SK-N-SH treated with all-trans-retinoic acid at 6 μM for 48 hours (cell line): ENCODE data around the gene CTSH.
A peak's percentile ranks its signal among the peaks of the same experiment; 100 is the strongest.
"Not testable (repeated sequence)": the region's sequence is repeated elsewhere in the genome, so short reads cannot be mapped to it uniquely, and the experiment has no call there.

ENCODE experiments used
- ATAC-seq: fragments of 200-7000 bp; cut with Tn5 transposase; 3 replicates; pipeline ENCODE4 v1.9.1; 2020; ENCODE audit warnings: mild to moderate bottlenecking, moderate library complexity
- ARNTL ChIP-seq: fragments of 450-650 bp; formaldehyde crosslinking; IDR thresholded peaks from 2 replicates; pipeline ENCODE4 v1.5.0; 2020; ENCODE audit warnings: low read depth, mild to moderate bottlenecking, moderate library complexity, borderline replicate concordance
- BACH2 ChIP-seq: fragments of 250-450 bp; sonication (Bioruptor Pico); IDR thresholded peaks from 2 replicates; pipeline ENCODE4 v1.9.0; 2021; ENCODE audit warnings: mild to moderate bottlenecking, borderline replicate concordance
- CSDC2 ChIP-seq: fragments of 250-450 bp; sonication (Bioruptor Pico); IDR thresholded peaks from 2 replicates; pipeline ENCODE4 v1.5.0; 2020; ENCODE audit warnings: mild to moderate bottlenecking, moderate library complexity
- CSRNP3 ChIP-seq: fragments of 250-450 bp; sonication (Bioruptor Pico); IDR thresholded peaks from 2 replicates; pipeline ENCODE4 v1.5.1; 2021; ENCODE audit warnings: mild to moderate bottlenecking, moderate library complexity
- ESRRG ChIP-seq: fragments of 250-450 bp; sonication (Bioruptor Pico); IDR thresholded peaks from 2 replicates; pipeline ENCODE4 v1.6.1; 2021; ENCODE audit warnings: mild to moderate bottlenecking
- GLIS3 ChIP-seq: fragments of 250-450 bp; sonication (Bioruptor Pico); IDR thresholded peaks from 2 replicates; pipeline ENCODE4 v1.5.0; 2020; ENCODE audit warnings: mild to moderate bottlenecking, moderate library complexity
- ISL1 ChIP-seq: fragments of 250-450 bp; sonication (Bioruptor Pico); IDR thresholded peaks from 2 replicates; pipeline ENCODE4 v2.1.2; 2022; ENCODE audit warnings: mild to moderate bottlenecking, moderate library complexity
- OSR1 ChIP-seq: fragments of 250-450 bp; sonication (Bioruptor Pico); IDR thresholded peaks from 2 replicates; pipeline ENCODE4 v1.8.0; 2022; ENCODE audit warnings: moderate library complexity, mild to moderate bottlenecking, inconsistent platforms
- POU6F1 ChIP-seq: fragments of 250-450 bp; sonication (Bioruptor Pico); IDR thresholded peaks from 2 replicates; pipeline ENCODE4 v1.8.0; 2021; ENCODE audit warnings: low read depth, mild to moderate bottlenecking, moderate library complexity, borderline replicate concordance
- PPARA ChIP-seq: fragments of 250-450 bp; sonication (Bioruptor Pico); IDR thresholded peaks from 2 replicates; pipeline ENCODE4 v1.5.0; 2020; ENCODE audit warnings: mild to moderate bottlenecking, borderline replicate concordance
- RARB ChIP-seq: fragments of 250-450 bp; sonication (Bioruptor Pico); IDR thresholded peaks from 2 replicates; pipeline ENCODE4 v1.8.0; 2021; ENCODE audit warnings: mild to moderate bottlenecking, moderate library complexity
- SNAI2 ChIP-seq: fragments of 250-450 bp; sonication (Bioruptor Pico); IDR thresholded peaks from 2 replicates; pipeline ENCODE4 v1.5.0; 2020; ENCODE audit warnings: mild to moderate bottlenecking, moderate library complexity
- TOX ChIP-seq: fragments of 250-450 bp; sonication (Bioruptor Pico); IDR thresholded peaks from 2 replicates; pipeline ENCODE4 v1.8.0; 2021; ENCODE audit warnings: mild to moderate bottlenecking, moderate library complexity, borderline replicate concordance
- TSHZ2 ChIP-seq: fragments of 250-450 bp; sonication (Bioruptor Pico); IDR thresholded peaks from 2 replicates; pipeline ENCODE4 v1.5.0; 2020; ENCODE audit warnings: mild to moderate bottlenecking, moderate library complexity
- ZC3H10 ChIP-seq: fragments of 250-450 bp; sonication (Bioruptor Pico); IDR thresholded peaks from 2 replicates; pipeline ENCODE4 v1.5.1; 2021; ENCODE audit warnings: mild to moderate bottlenecking, moderate library complexity
- ZFP3 ChIP-seq: fragments of 250-450 bp; sonication (Bioruptor Pico); IDR thresholded peaks from 2 replicates; pipeline ENCODE4 v1.5.0; 2020; ENCODE audit warnings: mild to moderate bottlenecking, moderate library complexity
- ZFP30 ChIP-seq: fragments of 450-650 bp; formaldehyde crosslinking; IDR thresholded peaks from 2 replicates; pipeline ENCODE4 v1.5.0; 2022; ENCODE audit warnings: mild to moderate bottlenecking, moderate library complexity
- ZNF565 ChIP-seq: fragments of 450-650 bp; formaldehyde crosslinking; conservative IDR thresholded peaks from 2 replicates; pipeline ENCODE4 v1.5.0; 2020; ENCODE audit warnings: low read depth, mild to moderate bottlenecking, moderate library complexity
- ZNF70 ChIP-seq: fragments of 450-650 bp; formaldehyde crosslinking; IDR thresholded peaks from 2 replicates; pipeline ENCODE4 v1.5.0; 2020; ENCODE audit warnings: mild to moderate bottlenecking, moderate library complexity
- TF ChIP-seq, protein P1 (sequence below): fragments of 250-450 bp; sonication (Bioruptor Pico); IDR thresholded peaks from 2 replicates; pipeline ENCODE4 v1.8.0; 2020; ENCODE audit warnings: mild to moderate bottlenecking, moderate library complexity, borderline replicate concordance

Gene CTSH

GRCh38 chr15:78879517-78880241, 65.2 kb downstream of the CTSH start:
- no peak for TF ChIP-seq RARB
- no peak for TF ChIP-seq ZNF565 (CRISPR knock-in tag)
- TF ChIP-seq GLIS3, result no peak
- TF ChIP-seq TSHZ2 (CRISPR knock-in tag), result no peak
- TF ChIP-seq BACH2 (CRISPR knock-in tag), result no peak
- TF ChIP-seq POU6F1, result no peak
- no peak for TF ChIP-seq ARNTL (CRISPR knock-in tag)
- no peak for TF ChIP-seq ZFP30 (CRISPR knock-in tag)
- no peak for TF ChIP-seq ESRRG (CRISPR knock-in tag)
- TF ChIP-seq, protein P1, sequence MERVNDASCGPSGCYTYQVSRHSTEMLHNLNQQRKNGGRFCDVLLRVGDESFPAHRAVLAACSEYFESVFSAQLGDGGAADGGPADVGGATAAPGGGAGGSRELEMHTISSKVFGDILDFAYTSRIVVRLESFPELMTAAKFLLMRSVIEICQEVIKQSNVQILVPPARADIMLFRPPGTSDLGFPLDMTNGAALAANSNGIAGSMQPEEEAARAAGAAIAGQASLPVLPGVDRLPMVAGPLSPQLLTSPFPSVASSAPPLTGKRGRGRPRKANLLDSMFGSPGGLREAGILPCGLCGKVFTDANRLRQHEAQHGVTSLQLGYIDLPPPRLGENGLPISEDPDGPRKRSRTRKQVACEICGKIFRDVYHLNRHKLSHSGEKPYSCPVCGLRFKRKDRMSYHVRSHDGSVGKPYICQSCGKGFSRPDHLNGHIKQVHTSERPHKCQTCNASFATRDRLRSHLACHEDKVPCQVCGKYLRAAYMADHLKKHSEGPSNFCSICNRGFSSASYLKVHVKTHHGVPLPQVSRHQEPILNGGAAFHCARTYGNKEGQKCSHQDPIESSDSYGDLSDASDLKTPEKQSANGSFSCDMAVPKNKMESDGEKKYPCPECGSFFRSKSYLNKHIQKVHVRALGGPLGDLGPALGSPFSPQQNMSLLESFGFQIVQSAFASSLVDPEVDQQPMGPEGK, result no peak
- TF ChIP-seq ZFP3 (CRISPR knock-in tag), result no peak
- no peak for TF ChIP-seq SNAI2 (CRISPR knock-in tag)
- TF ChIP-seq CSDC2 (CRISPR knock-in tag), result no peak
- TF ChIP-seq ZNF70 (CRISPR knock-in tag), result no peak
- TF ChIP-seq ISL1 (CRISPR knock-in tag), result no peak
- TF ChIP-seq PPARA, result no peak
- no peak for TF ChIP-seq TOX (CRISPR knock-in tag)
- ATAC-seq, result peak; percentile 16; the same call in 2 of the 3 replicates

GRCh38 chr15:78878356-78878755, 66.5 kb downstream of the CTSH start:
- TF ChIP-seq CSRNP3, result no peak
- TF ChIP-seq, all 23 proteins: peak for 0
- ATAC-seq, result no peak

DNA sequence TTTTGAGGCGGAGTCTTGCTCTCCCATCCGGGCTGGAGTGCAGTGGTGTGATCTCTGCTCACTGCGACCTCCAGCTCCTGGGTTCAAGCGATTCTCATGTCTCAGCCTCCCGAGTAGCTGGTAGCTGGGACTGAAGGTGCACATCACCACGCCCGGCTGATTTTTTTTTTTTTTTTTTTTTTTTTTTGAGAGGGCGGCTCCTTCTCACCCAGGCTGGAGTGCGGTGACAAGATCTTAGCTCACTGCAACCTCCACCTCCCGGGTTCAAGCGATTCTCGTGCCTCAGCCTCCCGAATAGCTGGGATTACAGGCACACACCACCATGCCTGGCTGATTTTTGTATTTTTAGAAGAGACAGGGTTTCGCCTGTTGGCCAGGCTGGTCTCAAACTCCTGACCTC, 67.9 kb downstream of the CTSH start:
- ATAC-seq, result not testable (repeated sequence)

DNA sequence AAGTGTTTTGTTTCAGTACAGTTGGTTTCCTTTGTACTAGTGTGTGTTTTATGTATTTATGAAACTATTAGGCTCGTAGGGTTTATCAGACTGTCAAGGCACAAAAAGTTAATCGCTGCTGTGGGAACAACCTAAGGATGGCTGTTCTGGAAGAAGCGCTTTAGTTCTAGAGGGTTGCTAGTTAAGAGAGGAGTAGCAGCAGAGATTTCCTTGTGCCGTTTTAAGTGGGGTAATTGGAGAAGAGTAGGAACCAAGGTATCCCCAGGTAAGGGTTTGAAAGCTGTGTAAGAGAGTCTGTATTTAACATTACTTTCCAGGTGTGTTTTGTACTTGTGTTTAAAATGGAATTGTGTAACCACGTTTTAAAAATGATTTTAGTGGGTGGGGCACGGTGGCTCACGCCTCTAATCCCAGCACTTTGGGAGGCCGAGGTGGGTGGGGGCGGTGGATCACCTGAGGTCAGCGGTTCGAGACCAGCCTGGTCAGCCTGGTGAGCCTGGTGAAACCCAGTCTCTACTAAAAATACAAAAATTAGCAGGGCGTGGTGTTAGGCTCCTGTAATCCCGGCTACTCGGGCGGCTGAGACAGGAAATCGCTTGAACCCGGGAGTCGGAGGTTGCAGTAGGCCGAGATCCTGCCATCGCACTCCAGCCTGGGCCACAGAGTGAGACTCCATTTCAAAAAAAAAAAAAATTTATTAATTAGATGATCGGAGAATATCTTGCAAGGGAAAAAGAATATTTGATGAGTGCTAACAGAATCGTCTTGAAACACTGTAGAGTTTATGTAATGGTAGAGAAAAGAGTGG, 69.5 kb downstream of the CTSH start:
- no peak for ATAC-seq
- TF ChIP-seq ZFP3 (CRISPR knock-in tag) (no peak), ARNTL (CRISPR knock-in tag) (no peak), ZNF70 (CRISPR knock-in tag) (no peak), BACH2 (CRISPR knock-in tag) (no peak), OSR1 (no peak), ZC3H10 (no peak), RARB (no peak), ESRRG (CRISPR knock-in tag) (no peak), SNAI2 (CRISPR knock-in tag) (no peak), ZFP30 (CRISPR knock-in tag) (no peak)
